Stimulated activated CD8-positive, alpha-beta memory T cell treated with anti-CD3 and anti-CD28 coated beads, Interleukin-4, amount 100 ng/mL, for 4 hours (primary cell): ENCODE measurements around the gene MCU.
"Not testable (repeated sequence)": the region's sequence is repeated elsewhere in the genome, so short reads cannot be mapped to it uniquely, and the experiment has no call there.

Experiments
- DNase-seq, 2 donors: peaks; one replicate each; pipeline ENCODE4 v3.0.0-alpha.2; 2020; ENCODE audit warnings: low read depth in 2 of 2, low spot score in 1 of 2

MCU gene

GRCh38 chr10:72759584-72759983, 67.6 kb downstream of the MCU start:
- no peak for DNase-seq

- DNase-seq, result no peak
Measured at GRCh38 chr10:72761498-72761897, 69.6 kb downstream of the MCU start.

GRCh38 chr10:72762042-72762441, 70.1 kb downstream of the MCU start:
- DNase-seq, result no peak

- DNase-seq, result no peak
Measured at GRCh38 chr10:72763201-72763600, 71.3 kb downstream of the MCU start.

GRCh38 chr10:72764151-72764550, 72.2 kb downstream of the MCU start:
- DNase-seq, result no peak

- no peak for DNase-seq
Measured at GRCh38 chr10:72765051-72765745, 73.3 kb downstream of the MCU start.

GRCh38 chr10:72771195-72771594, 79.3 kb downstream of the MCU start:
- not testable (repeated sequence) for DNase-seq

- DNase-seq, result no peak
Measured at GRCh38 chr10:72772031-72772430, 80.1 kb downstream of the MCU start.

GRCh38 chr10:72779874-72780273, 87.9 kb downstream of the MCU start:
- no peak for DNase-seq

GRCh38 chr10:72782649-72783330, 90.8 kb downstream of the MCU start:
- DNase-seq, result no peak

GRCh38 chr10:72783410-72783833, 91.5 kb downstream of the MCU start:
- no peak for DNase-seq

- no peak for DNase-seq
Measured at GRCh38 chr10:72784551-72785351, 92.8 kb downstream of the MCU start.

GRCh38 chr10:72785409-72785808, 93.5 kb downstream of the MCU start:
- DNase-seq, result no peak

GRCh38 chr10:72790216-72790990, 98.5 kb downstream of the MCU start:
- DNase-seq, result no peak

- no peak for DNase-seq
Measured at GRCh38 chr10:72792288-72792687, 100.3 kb downstream of the MCU start.

- no peak for DNase-seq
Measured at GRCh38 chr10:72793752-72794151, 101.8 kb downstream of the MCU start.

- no peak for DNase-seq
Measured at GRCh38 chr10:72794260-72794659, 102.3 kb downstream of the MCU start.

GRCh38 chr10:72796042-72796441, 104.1 kb downstream of the MCU start:
- DNase-seq, result no peak

GRCh38 chr10:72796538-72796937, 104.6 kb downstream of the MCU start:
- DNase-seq, result no peak

GRCh38 chr10:72800000-72800740, 108.2 kb downstream of the MCU start:
- DNase-seq, result no peak

GRCh38 chr10:72800741-72801092, 108.8 kb downstream of the MCU start:
- DNase-seq, result no peak
